Liver (tissue), 9 donors: ENCODE data around the gene ZNF284. TPM values are rescaled to one million over a fixed set of nuclear protein-coding genes. Genes with fewer than 3 reads are reported as not detected.

Experiments
- DNase-seq: peaks from one replicate; pipeline ENCODE4 v3.0.0-alpha.2; 2017; ENCODE audit warnings: low spot score
- H3K27ac ChIP-seq, 2 donors: one replicate each; pipeline ENCODE4 v1.7.0; 2013; ENCODE audit warnings: inconsistent platforms in 2 of 2, low read length in 2 of 2, control low read depth in 1 of 2, low read depth in 1 of 2, mild to moderate bottlenecking in 1 of 2
- H3K27me3 ChIP-seq, 4 donors: one replicate each; pipeline versions ENCODE4 v1.6.1 to v1.7.0; 2013; ENCODE audit warnings: low read length in 3 of 4, inconsistent platforms in 1 of 4, mild to moderate bottlenecking in 1 of 4, moderate library complexity in 1 of 4; ENCODE audit not compliant: control insufficient read depth in 4 of 4, insufficient read depth in 4 of 4
- H3K36me3 ChIP-seq, 4 donors: one replicate each; pipeline versions ENCODE4 v1.6.1 to v1.7.0; 2013; ENCODE audit warnings: low read length in 3 of 4, mild to moderate bottlenecking in 3 of 4, low read depth in 1 of 4, moderate library complexity in 1 of 4; ENCODE audit not compliant: control insufficient read depth in 4 of 4, insufficient read depth in 3 of 4
- H3K4me1 ChIP-seq, 4 donors: one replicate each; pipeline versions ENCODE4 v1.6.1 to v1.7.0; 2013; ENCODE audit warnings: low read length in 3 of 4, mild to moderate bottlenecking in 3 of 4, moderate library complexity in 1 of 4; ENCODE audit not compliant: control insufficient read depth in 4 of 4, insufficient read depth in 4 of 4
- H3K4me3 ChIP-seq, 3 donors: one replicate each; pipeline versions ENCODE4 v1.6.1 to v1.7.0; 2013; ENCODE audit warnings: low read length in 3 of 3, control low read depth in 1 of 3, low read depth in 1 of 3, mild to moderate bottlenecking in 1 of 3
- H3K9ac ChIP-seq, 2 donors: one replicate each; pipeline ENCODE4 v1.7.0; 2013; ENCODE audit warnings: low read length in 2 of 2, mild to moderate bottlenecking in 2 of 2, moderate library complexity in 2 of 2, control low read depth in 1 of 2, low read depth in 1 of 2
- H3K9me3 ChIP-seq, 4 donors: one replicate each; pipeline versions ENCODE4 v1.6.1 to v1.7.0; 2013; ENCODE audit warnings: low read length in 3 of 4; ENCODE audit not compliant: control insufficient read depth in 4 of 4
- GABPA ChIP-seq, 2 donors: IDR thresholded peaks in 1 of 2; conservative IDR thresholded peaks in 1 of 2; 2 replicates each; pipeline ENCODE4 v1.6.1; 2016; ENCODE audit warnings: antibody characterized with exemption in 2 of 2, mild to moderate bottlenecking in 1 of 2, moderate library complexity in 1 of 2
- HNF4A ChIP-seq, 2 donors: conservative IDR thresholded peaks; 2 replicates each; pipeline ENCODE4 v1.6.1; 2016; ENCODE audit warnings: antibody characterized with exemption in 2 of 2, mild to moderate bottlenecking in 2 of 2
- JUND ChIP-seq, 2 donors: IDR thresholded peaks; 2 replicates each; pipeline ENCODE4 v1.6.1; 2016; ENCODE audit warnings: antibody characterized with exemption in 2 of 2
- MAX ChIP-seq: IDR thresholded peaks from 2 replicates; pipeline ENCODE4 v1.6.1; 2016; ENCODE audit warnings: antibody characterized with exemption
- RAD21 ChIP-seq, 2 donors: IDR thresholded peaks; 2 replicates each; pipeline ENCODE4 v1.6.1; 2016; ENCODE audit warnings: antibody characterized with exemption in 2 of 2, mild to moderate bottlenecking in 2 of 2
- REST ChIP-seq: IDR thresholded peaks from 2 replicates; pipeline ENCODE4 v1.6.1; 2016; ENCODE audit warnings: antibody characterized with exemption, mild to moderate bottlenecking
- TAF1 ChIP-seq: conservative IDR thresholded peaks from 2 replicates; pipeline ENCODE4 v1.6.1; 2016; ENCODE audit warnings: antibody characterized with exemption, mild to moderate bottlenecking
- WGBS: extraction: QIAGEN DNeasy Blood & Tissue Kit; methylation state at CpG from one replicate; pipeline ENCODE4 v1.1.7; 2013; 5-methylcytosine and 5-hydroxymethylcytosine counted together
- polyA plus RNA-seq, 2 donors: library from polyadenylated mRNA; stranded (reverse) in 1 of 2; unstranded in 1 of 2; fragments of 200-250 nt in 1 of 2; fragments of >200 nt in 1 of 2; fragmentation: Nextera tagmentation in 1 of 2; extraction: Ambion mirVana in 1 of 2; gene quantifications; one replicate each; pipeline versions ENCODE4 v1.2.1 to v1.2.3, GENCODE V29; 2013 to 2015
- total RNA-seq, 2 donors: library from RNA; depleted of rRNA; stranded (reverse); fragments of >200 nt; gene quantifications; one replicate each; pipeline ENCODE4 v1.2.3, GENCODE V29; 2014
- TF ChIP-seq, protein P1 (sequence below): IDR thresholded peaks from 2 replicates; pipeline ENCODE4 v1.6.1; 2016; ENCODE audit warnings: antibody characterized with exemption
- donor health status: healthy.
- donor health status: healthy.
- donor health status: healthy.
- donor health status: healthy.
- donor health status: healthy.

ZNF284 gene
- total and polyA plus RNA-seq, 4 donors: 0.32 to 1.0 (median 0.61) TPM

GRCh38 chr19:44109458-44109857 lies 37.5 kb downstream of the ZNF284 start:
- no peak for DNase-seq
- Histone ChIP-seq H3K27me3 (no peaks in the 10 kb centered on the region), H3K9me3 (peaks cover 29 to 61% (median 44%) of the 10 kb centered on the region in 4 donors), H3K9ac (no peak overlapping the region), H3K36me3 (peaks cover 8 to 27% (median 22%) of the 10 kb centered on the region in 4 donors), H3K4me1 (peaks cover 2 to 18% (median 15%) of the 10 kb centered on the region in 4 donors), H3K27ac (no peak overlapping the region), H3K4me3 (peak overlapping the region in 1 of 3 donors; percentile 18)
- no peak for TF ChIP-seq HNF4A (conservative IDR thresholded peaks at IDR 0.05)
- TF ChIP-seq RAD21 (IDR thresholded peaks at IDR 0.05): no peak
- TF ChIP-seq TAF1: no peak
- TF ChIP-seq GABPA (IDR thresholded peaks at IDR 0.05 in 1 of 2, conservative IDR thresholded peaks at IDR 0.05 in 1 of 2): no peak
- TF ChIP-seq, protein P1, sequence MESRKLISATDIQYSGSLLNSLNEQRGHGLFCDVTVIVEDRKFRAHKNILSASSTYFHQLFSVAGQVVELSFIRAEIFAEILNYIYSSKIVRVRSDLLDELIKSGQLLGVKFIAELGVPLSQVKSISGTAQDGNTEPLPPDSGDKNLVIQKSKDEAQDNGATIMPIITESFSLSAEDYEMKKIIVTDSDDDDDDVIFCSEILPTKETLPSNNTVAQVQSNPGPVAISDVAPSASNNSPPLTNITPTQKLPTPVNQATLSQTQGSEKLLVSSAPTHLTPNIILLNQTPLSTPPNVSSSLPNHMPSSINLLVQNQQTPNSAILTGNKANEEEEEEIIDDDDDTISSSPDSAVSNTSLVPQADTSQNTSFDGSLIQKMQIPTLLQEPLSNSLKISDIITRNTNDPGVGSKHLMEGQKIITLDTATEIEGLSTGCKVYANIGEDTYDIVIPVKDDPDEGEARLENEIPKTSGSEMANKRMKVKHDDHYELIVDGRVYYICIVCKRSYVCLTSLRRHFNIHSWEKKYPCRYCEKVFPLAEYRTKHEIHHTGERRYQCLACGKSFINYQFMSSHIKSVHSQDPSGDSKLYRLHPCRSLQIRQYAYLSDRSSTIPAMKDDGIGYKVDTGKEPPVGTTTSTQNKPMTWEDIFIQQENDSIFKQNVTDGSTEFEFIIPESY: no peak

DNA sequence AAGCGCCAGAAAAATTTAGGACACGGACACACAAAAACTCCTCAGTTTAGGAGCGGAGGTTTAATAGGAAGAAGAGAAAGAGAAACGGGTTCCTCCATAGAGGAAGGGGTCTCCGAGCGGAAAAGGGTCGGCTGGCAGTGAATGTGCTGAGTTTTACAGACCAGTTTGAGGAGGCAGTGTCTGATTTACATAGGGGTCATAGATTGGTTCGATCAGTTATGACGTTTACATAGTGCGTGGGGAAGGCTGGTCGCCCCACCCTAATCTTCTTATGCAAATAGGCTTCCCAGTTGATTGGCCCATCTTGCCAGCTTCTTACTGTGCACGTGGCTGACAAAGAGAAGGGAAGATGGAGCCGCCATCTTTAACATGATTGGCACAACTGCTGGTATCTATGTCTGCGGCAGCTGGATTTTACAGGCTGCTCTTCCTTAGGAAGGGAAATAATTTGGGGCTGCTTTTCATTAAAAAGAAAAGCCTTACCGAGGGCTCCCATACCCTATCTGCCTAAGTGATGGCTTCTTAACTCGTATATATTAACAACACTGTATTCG lies 40.0 kb downstream of the ZNF284 start:
- Histone ChIP-seq H3K27me3 (no peaks in the 10 kb centered on the region), H3K4me3 (peak overlapping the region; percentile 67 to 100 (median 100)), H3K27ac (no peak overlapping the region), H3K4me1 (peaks cover 2 to 18% (median 15%) of the 10 kb centered on the region in 4 donors), H3K36me3 (peaks cover under 1 to 19% (median 15%) of the 10 kb centered on the region in 4 donors), H3K9ac (no peak overlapping the region), H3K9me3 (peaks cover 17 to 45% (median 29%) of the 10 kb centered on the region in 4 donors)
- no peak for TF ChIP-seq JUND (IDR thresholded peaks at IDR 0.05)
- TF ChIP-seq, protein P1: no peak
- TF ChIP-seq MAX: no peak
- TF ChIP-seq TAF1: no peak
- DNase-seq: no peak
- WGBS: 17% methylated on average over 17 of the region's 17 CpGs

- under 1% methylated on average over 11 of the region's 11 CpGs for WGBS
- Histone ChIP-seq H3K4me1 (peaks cover 2 to 18% (median 15%) of the 10 kb centered on the region in 4 donors), H3K9me3 (peaks cover 10 to 37% (median 22%) of the 10 kb centered on the region in 4 donors), H3K27ac (peak overlapping the region; percentile 23 to 53), H3K9ac (peak overlapping the region; percentile 75 to 84), H3K4me3 (peak overlapping the region; percentile 67 to 100 (median 100)), H3K36me3 (peaks cover 0 to 18% (median 11%) of the 10 kb centered on the region in 4 donors), H3K27me3 (no peaks in the 10 kb centered on the region)
- no peak for TF ChIP-seq REST
- DNase-seq: no peak
Observed at GRCh38 chr19:44112802-44113137, 40.8 kb downstream of the ZNF284 start.
